ENCODE measurements around the gene KCNK16. TPM values are rescaled to one million over a fixed set of nuclear protein-coding genes. Genes with fewer than 3 reads are reported as not detected.
A peak's percentile ranks its signal among the peaks of the same experiment; 100 is the strongest.

KCNK16 gene
- total and polyA plus RNA-seq, 5 donors from 2014 or later = not detected

- H3K27ac ChIP-seq (ENCODE audit: insufficient read depth, low read length, poor library complexity, severe bottlenecking) = no peak overlapping the region
- Mint-ChIP-seq H3K4me3 (no peak overlapping the region), H3K4me1 (no peaks in the 10 kb centered on the region), H3K9me3 (no peaks in the 10 kb centered on the region), H3K27ac (no peak overlapping the region), H3K27me3 (peaks cover 6% of the 10 kb centered on the region), H3K36me3 (no peaks in the 10 kb centered on the region)
- DNase-seq (peak; percentile 13 to 46 (median 34)), ATAC-seq (ENCODE audit: low read depth in 2 of 2) (peak in 1 of 2 donors; percentile 48)
- H3K36me3 ChIP-seq (ENCODE audit: control insufficient read depth, insufficient read depth, low read length) = no peaks in the 10 kb centered on the region
- H3K9me3 ChIP-seq (ENCODE audit: control insufficient read depth in 2 of 2, low read length in 2 of 2) = no peaks in the 10 kb centered on the region
- no peaks in the 10 kb centered on the region for H3K4me1 ChIP-seq (ENCODE audit: control insufficient read depth, insufficient read depth, low read length, poor library complexity, severe bottlenecking)
- H3K4me3 ChIP-seq (ENCODE audit: low read depth, low read length) = no peak overlapping the region
- no peaks in the 10 kb centered on the region for H3K27me3 ChIP-seq (ENCODE audit: control insufficient read depth, insufficient read depth, low read length)
Observed at GRCh38 chr6:39347906-39348585, 25.5 kb upstream of the KCNK16 start.

- Histone ChIP-seq H3K27me3 (ENCODE audit: control insufficient read depth, insufficient read depth, low read length) (no peaks in the 10 kb centered on the region), H3K9me3 (ENCODE audit: control insufficient read depth in 2 of 2, low read length in 2 of 2) (no peaks in the 10 kb centered on the region), H3K27ac (ENCODE audit: insufficient read depth, low read length, poor library complexity, severe bottlenecking) (no peak overlapping the region), H3K4me1 (ENCODE audit: control insufficient read depth, insufficient read depth, low read length, poor library complexity, severe bottlenecking) (no peaks in the 10 kb centered on the region), H3K36me3 (ENCODE audit: control insufficient read depth, insufficient read depth, low read length) (no peaks in the 10 kb centered on the region), H3K4me3 (ENCODE audit: low read depth, low read length) (no peak overlapping the region)
- H3K4me1 Mint-ChIP-seq = no peaks in the 10 kb centered on the region
- H3K27me3 Mint-ChIP-seq = peaks cover 6% of the 10 kb centered on the region
- H3K9me3 Mint-ChIP-seq = no peaks in the 10 kb centered on the region
- H3K4me3 Mint-ChIP-seq = no peak overlapping the region
- H3K36me3 Mint-ChIP-seq = no peaks in the 10 kb centered on the region
- no peak overlapping the region for H3K27ac Mint-ChIP-seq
- no peak for DNase-seq
- no peak for ATAC-seq (ENCODE audit: low read depth in 2 of 2)
Observed at GRCh38 chr6:39347206-39347605, 24.7 kb upstream of the KCNK16 start.

GRCh38 chr6:39344821-39345280, 22.3 kb upstream of the KCNK16 start:
- no peak overlapping the region for H3K4me3 Mint-ChIP-seq
- no peaks in the 10 kb centered on the region for H3K36me3 Mint-ChIP-seq
- H3K4me1 Mint-ChIP-seq = no peaks in the 10 kb centered on the region
- DNase-seq (no peak), ATAC-seq (ENCODE audit: low read depth in 2 of 2) (no peak)
- peaks cover 6% of the 10 kb centered on the region for H3K27me3 Mint-ChIP-seq
- Histone ChIP-seq H3K27ac (ENCODE audit: insufficient read depth, low read length, poor library complexity, severe bottlenecking) (no peak overlapping the region), H3K4me1 (ENCODE audit: control insufficient read depth, insufficient read depth, low read length, poor library complexity, severe bottlenecking) (no peaks in the 10 kb centered on the region), H3K9me3 (ENCODE audit: control insufficient read depth in 2 of 2, low read length in 2 of 2) (no peaks in the 10 kb centered on the region), H3K4me3 (ENCODE audit: low read depth, low read length) (no peak overlapping the region), H3K36me3 (ENCODE audit: control insufficient read depth, insufficient read depth, low read length) (no peaks in the 10 kb centered on the region), H3K27me3 (ENCODE audit: control insufficient read depth, insufficient read depth, low read length) (no peaks in the 10 kb centered on the region)
- H3K27ac Mint-ChIP-seq = no peak overlapping the region
- no peaks in the 10 kb centered on the region for H3K9me3 Mint-ChIP-seq

GRCh38 chr6:39343396-39343870, 20.9 kb upstream of the KCNK16 start:
- ATAC-seq (ENCODE audit: low read depth in 2 of 2) (no peak), DNase-seq (no peak)
- Histone ChIP-seq H3K27me3 (ENCODE audit: control insufficient read depth, insufficient read depth, low read length) (no peaks in the 10 kb centered on the region), H3K27ac (ENCODE audit: insufficient read depth, low read length, poor library complexity, severe bottlenecking) (no peak overlapping the region), H3K36me3 (ENCODE audit: control insufficient read depth, insufficient read depth, low read length) (no peaks in the 10 kb centered on the region), H3K9me3 (ENCODE audit: control insufficient read depth in 2 of 2, low read length in 2 of 2) (no peaks in the 10 kb centered on the region), H3K4me3 (ENCODE audit: low read depth, low read length) (no peak overlapping the region), H3K4me1 (ENCODE audit: control insufficient read depth, insufficient read depth, low read length, poor library complexity, severe bottlenecking) (no peaks in the 10 kb centered on the region)
- Mint-ChIP-seq H3K4me3 (no peak overlapping the region), H3K27ac (no peak overlapping the region), H3K36me3 (no peaks in the 10 kb centered on the region), H3K27me3 (peaks cover 6% of the 10 kb centered on the region), H3K4me1 (no peaks in the 10 kb centered on the region), H3K9me3 (no peaks in the 10 kb centered on the region)

GRCh38 chr6:39342692-39343395, 20.3 kb upstream of the KCNK16 start:
- DNase-seq = no peak

GRCh38 chr6:39341937-39342336, 19.4 kb upstream of the KCNK16 start:
- Histone ChIP-seq H3K27ac (ENCODE audit: insufficient read depth, low read length, poor library complexity, severe bottlenecking) (no peak overlapping the region), H3K9me3 (ENCODE audit: control insufficient read depth in 2 of 2, low read length in 2 of 2) (no peaks in the 10 kb centered on the region), H3K4me3 (ENCODE audit: low read depth, low read length) (no peak overlapping the region), H3K27me3 (ENCODE audit: control insufficient read depth, insufficient read depth, low read length) (no peaks in the 10 kb centered on the region), H3K4me1 (ENCODE audit: control insufficient read depth, insufficient read depth, low read length, poor library complexity, severe bottlenecking) (no peaks in the 10 kb centered on the region), H3K36me3 (ENCODE audit: control insufficient read depth, insufficient read depth, low read length) (no peaks in the 10 kb centered on the region)
- Mint-ChIP-seq H3K36me3 (no peaks in the 10 kb centered on the region), H3K4me1 (peaks cover 0 to under 1% (median 0%) of the 10 kb centered on the region in 4 donors), H3K27me3 (peaks cover 10% of the 10 kb centered on the region), H3K9me3 (no peaks in the 10 kb centered on the region), H3K27ac (no peak overlapping the region), H3K4me3 (no peak overlapping the region)
- ATAC-seq (ENCODE audit: low read depth in 2 of 2) (no peak), DNase-seq (no peak)

More at GRCh38 chr6:39342692-39343395, 20.3 kb upstream of the KCNK16 start:
- ATAC-seq (ENCODE audit: low read depth in 2 of 2) = no peak
- no peak overlapping the region for H3K4me3 ChIP-seq (ENCODE audit: low read depth, low read length)
- H3K27me3 ChIP-seq (ENCODE audit: control insufficient read depth, insufficient read depth, low read length) = no peaks in the 10 kb centered on the region
- Mint-ChIP-seq H3K27me3 (peaks cover 6% of the 10 kb centered on the region), H3K27ac (no peak overlapping the region), H3K4me3 (no peak overlapping the region), H3K9me3 (no peaks in the 10 kb centered on the region), H3K4me1 (no peaks in the 10 kb centered on the region), H3K36me3 (no peaks in the 10 kb centered on the region)
- H3K27ac ChIP-seq (ENCODE audit: insufficient read depth, low read length, poor library complexity, severe bottlenecking) = no peak overlapping the region
- H3K4me1 ChIP-seq (ENCODE audit: control insufficient read depth, insufficient read depth, low read length, poor library complexity, severe bottlenecking) = no peaks in the 10 kb centered on the region
- H3K36me3 ChIP-seq (ENCODE audit: control insufficient read depth, insufficient read depth, low read length) = no peaks in the 10 kb centered on the region
- no peaks in the 10 kb centered on the region for H3K9me3 ChIP-seq (ENCODE audit: control insufficient read depth in 2 of 2, low read length in 2 of 2)

- H3K36me3 Mint-ChIP-seq = no peaks in the 10 kb centered on the region
- DNase-seq (no peak), ATAC-seq (ENCODE audit: low read depth in 2 of 2) (no peak)
- Histone ChIP-seq H3K36me3 (ENCODE audit: control insufficient read depth, insufficient read depth, low read length) (no peaks in the 10 kb centered on the region), H3K27me3 (ENCODE audit: control insufficient read depth, insufficient read depth, low read length) (no peaks in the 10 kb centered on the region), H3K9me3 (ENCODE audit: control insufficient read depth in 2 of 2, low read length in 2 of 2) (no peaks in the 10 kb centered on the region), H3K27ac (ENCODE audit: insufficient read depth, low read length, poor library complexity, severe bottlenecking) (no peak overlapping the region), H3K4me1 (ENCODE audit: control insufficient read depth, insufficient read depth, low read length, poor library complexity, severe bottlenecking) (peaks cover 2% of the 10 kb centered on the region), H3K4me3 (ENCODE audit: low read depth, low read length) (no peak overlapping the region)
- H3K9me3 Mint-ChIP-seq = no peaks in the 10 kb centered on the region
- no peak overlapping the region for H3K27ac Mint-ChIP-seq
- H3K4me3 Mint-ChIP-seq = no peak overlapping the region
- H3K27me3 Mint-ChIP-seq = peaks cover 14% of the 10 kb centered on the region
- peaks cover 0 to 6% (median 1%) of the 10 kb centered on the region in 4 donors for H3K4me1 Mint-ChIP-seq
Observed at GRCh38 chr6:39341352-39341751, 18.9 kb upstream of the KCNK16 start.

All from CD4-positive, CD25-positive, alpha-beta regulatory T cell (primary cell).